ENCODE measurements around the gene TTC6. TPM values are rescaled to one million over a fixed set of nuclear protein-coding genes. Genes with fewer than 3 reads are reported as not detected.
A peak's percentile ranks its signal among the peaks of the same experiment; 100 is the strongest.

The TTC6 gene
- total RNA-seq, 5 donors from 2014 or later (not counting 1 experiment from before 2014, with no cell fraction given) = not detected

DNA sequence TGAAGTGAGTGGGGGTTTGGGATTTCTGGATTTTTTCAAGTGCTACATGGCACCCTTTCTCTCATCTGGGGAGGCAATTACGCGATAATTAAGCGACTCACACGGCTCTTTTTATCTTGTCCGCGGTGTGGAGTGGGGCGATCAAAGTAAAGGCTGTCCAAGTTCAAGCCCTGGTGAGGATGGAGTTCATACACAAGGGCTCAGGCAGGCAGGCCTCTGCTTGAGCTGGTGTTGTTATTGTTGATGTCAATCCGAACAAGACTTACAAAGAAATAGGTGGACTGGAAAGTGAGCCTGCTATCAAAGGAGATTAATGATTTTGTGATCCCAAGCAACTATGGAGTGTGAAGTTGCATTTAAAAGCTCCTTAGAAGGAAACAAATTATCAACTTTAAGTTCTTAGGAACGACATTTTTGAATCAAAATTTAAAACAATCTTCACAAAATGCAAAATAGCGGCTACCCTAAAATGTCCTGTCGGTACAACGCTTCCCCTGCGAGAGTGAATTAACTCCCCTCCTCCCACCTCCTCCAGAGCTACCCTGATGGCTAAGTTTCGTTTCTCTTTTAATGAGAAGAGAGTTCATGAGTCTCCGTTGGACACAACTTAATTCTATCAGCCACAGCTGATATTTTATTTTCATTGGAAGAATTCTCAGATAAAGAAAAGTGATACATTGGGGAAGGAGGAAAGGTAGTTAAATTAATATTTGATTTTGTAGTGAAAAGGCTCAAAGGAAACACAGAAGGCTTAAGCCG, 6.3 kb upstream of the TTC6 start:
- Histone ChIP-seq H3K36me3 (ENCODE audit: control insufficient read depth in 2 of 2, extremely low read depth in 1 of 2, insufficient read depth in 1 of 2, low read length in 1 of 2) (no peaks in the 10 kb centered on the region), H3K4me1 (ENCODE audit: control insufficient read depth in 1 of 2, extremely low read depth in 1 of 2, insufficient read depth in 2 of 2, low read length in 2 of 2) (no peaks in the 10 kb centered on the region), H3K27me3 (replicated peaks in 1 of 2; ENCODE audit: control insufficient read depth in 2 of 2, extremely low read depth in 1 of 2, insufficient read depth in 2 of 2, low read length in 1 of 2) (peaks cover 27 to 56% of the 10 kb centered on the region in 2 experiments), H3K4me3 (ENCODE audit: control insufficient read depth in 1 of 2, extremely low read depth in 1 of 2, low read length in 1 of 2) (no peak overlapping the region), H3K9me3 (peaks cover 2% of the 10 kb centered on the region), H3K27ac (ENCODE audit: low read length) (no peak overlapping the region)
- Mint-ChIP-seq H3K9me3 (peaks cover 3 to 8% (median 6%) of the 10 kb centered on the region in 3 donors), H3K27me3 (peaks cover 69 to 81% of the 10 kb centered on the region in 2 donors), H3K4me3 (no peak overlapping the region), H3K27ac (no peak overlapping the region), H3K36me3 (no peaks in the 10 kb centered on the region), H3K4me1 (peaks cover 4 to 6% (median 4%) of the 10 kb centered on the region in 3 donors)
- POLR2A ChIA-PET = no interaction called here
- CTCF ChIA-PET = no interaction called here
- ATAC-seq (replicated peaks in 1 of 4) (no peak), DNase-seq (no peak)
- WGBS (ENCODE audit: insufficient coverage) = 0% methylated on average over 3 of the region's 16 CpGs

DNA sequence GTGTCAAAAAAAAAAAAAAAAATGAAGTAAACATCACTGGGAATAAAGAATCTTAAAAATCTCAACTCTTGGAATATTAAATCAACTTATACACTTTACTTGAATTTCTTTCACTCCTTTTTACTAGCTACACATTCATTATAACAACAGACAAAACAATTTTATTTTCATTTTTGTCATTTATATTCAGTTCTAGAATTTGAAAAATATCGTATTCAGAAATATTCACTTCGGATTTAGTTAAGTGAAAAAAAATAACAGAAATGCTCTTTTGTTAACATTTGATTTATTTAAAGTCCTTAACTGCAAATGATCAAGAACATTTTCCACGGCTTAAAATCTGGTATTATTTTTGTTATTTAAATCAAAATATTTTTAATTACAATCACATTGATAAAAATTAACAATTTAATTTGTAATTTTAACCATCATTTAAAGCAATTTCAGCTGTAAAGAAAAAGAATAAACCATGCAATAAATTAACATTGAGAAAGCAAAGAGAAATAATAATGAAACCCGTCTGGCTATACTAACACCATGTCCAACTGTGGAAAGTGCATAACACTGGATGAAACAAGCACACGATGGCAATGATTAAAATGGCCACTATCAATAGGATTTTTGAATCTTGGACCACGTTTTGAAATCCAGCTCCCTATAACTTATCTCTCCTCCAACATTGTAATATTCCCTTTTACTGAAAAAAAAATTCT, 5.6 kb upstream of the TTC6 start:
- no peak overlapping the region for H3K27ac Mint-ChIP-seq
- POLR2A ChIA-PET = no interaction called here
- Histone ChIP-seq H3K4me1 (ENCODE audit: control insufficient read depth in 1 of 2, extremely low read depth in 1 of 2, insufficient read depth in 2 of 2, low read length in 2 of 2) (no peaks in the 10 kb centered on the region), H3K27me3 (replicated peaks in 1 of 2; ENCODE audit: control insufficient read depth in 2 of 2, extremely low read depth in 1 of 2, insufficient read depth in 2 of 2, low read length in 1 of 2) (peaks cover 27 to 56% of the 10 kb centered on the region in 2 experiments), H3K4me3 (ENCODE audit: control insufficient read depth in 1 of 2, extremely low read depth in 1 of 2, low read length in 1 of 2) (no peak overlapping the region), H3K9me3 (peaks cover 2% of the 10 kb centered on the region), H3K27ac (ENCODE audit: low read length) (no peak overlapping the region), H3K36me3 (ENCODE audit: control insufficient read depth in 2 of 2, extremely low read depth in 1 of 2, insufficient read depth in 1 of 2, low read length in 1 of 2) (no peaks in the 10 kb centered on the region)
- CTCF ChIA-PET = no interaction called here
- no peak for ATAC-seq (replicated peaks in 1 of 4)
- no peak for DNase-seq
- peaks cover 3 to 8% (median 6%) of the 10 kb centered on the region in 3 donors for H3K9me3 Mint-ChIP-seq
- H3K36me3 Mint-ChIP-seq = no peaks in the 10 kb centered on the region
- H3K27me3 Mint-ChIP-seq = peaks cover 71 to 82% of the 10 kb centered on the region in 2 donors
- WGBS (ENCODE audit: insufficient coverage) = no CpG with 5 or more reads among the region's 6 CpGs
- H3K4me3 Mint-ChIP-seq = no peak overlapping the region
- H3K4me1 Mint-ChIP-seq = peaks cover 7 to 8% (median 7%) of the 10 kb centered on the region in 3 donors

DNA sequence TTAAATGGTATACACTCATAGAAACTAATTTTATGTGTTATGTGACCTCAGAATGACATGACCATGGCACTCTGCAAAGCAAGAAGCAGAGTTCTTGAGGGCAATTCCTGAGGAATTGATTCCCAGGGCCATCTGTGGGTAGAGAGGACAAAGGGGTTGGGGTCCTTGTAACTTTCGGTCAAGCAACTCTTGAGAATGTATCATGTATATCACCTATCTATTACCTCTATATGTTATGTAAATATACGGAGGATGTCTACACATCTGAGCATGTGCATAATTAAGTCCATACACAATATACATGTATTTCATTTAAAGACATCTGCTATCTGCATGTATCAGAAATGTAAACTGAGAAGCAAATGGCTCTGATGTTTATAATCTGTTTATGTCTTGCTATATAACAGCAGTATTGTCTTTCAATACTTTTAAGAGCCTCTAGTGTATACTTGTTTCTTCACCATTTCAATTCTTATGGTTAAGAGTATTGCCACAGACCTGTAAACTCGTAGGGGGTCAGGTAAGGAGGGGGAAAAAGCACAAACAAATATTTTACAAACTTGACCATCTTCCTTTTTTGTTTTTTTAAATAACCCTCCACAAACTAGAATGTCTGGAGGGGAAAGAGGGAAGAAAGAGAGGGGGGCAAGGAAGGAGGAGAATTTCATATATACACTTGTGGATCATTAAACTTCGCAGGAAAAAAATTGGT, 4.8 kb upstream of the TTC6 start:
- no peak overlapping the region for H3K27ac Mint-ChIP-seq

DNA sequence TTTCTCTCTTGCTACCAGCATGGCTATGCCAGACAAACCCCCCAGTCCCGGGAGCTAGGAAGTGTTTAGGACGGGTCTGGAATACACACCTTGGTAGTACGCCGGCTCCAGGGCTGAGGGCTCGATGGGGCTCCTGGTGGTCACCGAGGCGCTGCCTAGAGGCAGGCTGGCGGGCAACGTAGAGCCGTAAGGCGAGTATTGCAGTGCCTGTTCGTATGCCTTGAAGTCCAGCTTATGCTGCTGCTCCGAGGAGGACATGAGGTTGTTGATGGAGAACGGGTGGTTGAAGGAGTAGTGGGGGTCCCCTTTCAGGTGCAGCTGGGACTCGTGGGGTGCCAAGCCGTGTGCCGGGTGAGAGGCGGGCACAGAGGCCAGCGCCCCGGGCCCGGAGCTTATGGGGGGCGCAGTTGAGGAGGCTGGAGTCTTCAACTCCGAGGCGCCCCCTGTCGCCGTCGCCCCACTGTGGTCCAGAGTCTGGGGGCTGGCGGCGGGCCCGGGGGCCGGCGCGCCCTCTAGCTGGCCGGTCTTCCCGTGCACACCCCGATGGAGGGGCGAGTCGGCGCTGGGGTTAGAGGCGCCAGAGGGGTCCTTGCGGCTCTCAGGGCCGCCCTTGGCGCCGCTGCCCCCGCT, 4.0 kb upstream of the TTC6 start:
- peaks cover 3 to 8% (median 6%) of the 10 kb centered on the region in 3 donors for H3K9me3 Mint-ChIP-seq
- H3K27me3 ChIP-seq (replicated peaks in 1 of 2; ENCODE audit: control insufficient read depth in 2 of 2, extremely low read depth in 1 of 2, insufficient read depth in 2 of 2, low read length in 1 of 2) = peaks cover 27 to 55% of the 10 kb centered on the region in 2 experiments
- peak overlapping the region in 1 of 2 donors; percentile 23 for H3K4me3 ChIP-seq (ENCODE audit: control insufficient read depth in 1 of 2, extremely low read depth in 1 of 2, low read length in 1 of 2)

More for the DNA sequence above, 4.8 kb upstream of the TTC6 start:
- no CpG with 5 or more reads among the region's 4 CpGs for WGBS (ENCODE audit: insufficient coverage)
- peaks cover 7 to 9% (median 8%) of the 10 kb centered on the region in 3 donors for H3K4me1 Mint-ChIP-seq
- no peak overlapping the region for H3K4me3 ChIP-seq (ENCODE audit: control insufficient read depth in 1 of 2, extremely low read depth in 1 of 2, low read length in 1 of 2)
- H3K9me3 Mint-ChIP-seq = peaks cover 3 to 8% (median 6%) of the 10 kb centered on the region in 3 donors
- ChIA-PET CTCF (no interaction called here), POLR2A (no interaction called here)
- H3K36me3 ChIP-seq (ENCODE audit: control insufficient read depth in 2 of 2, extremely low read depth in 1 of 2, insufficient read depth in 1 of 2, low read length in 1 of 2) = no peaks in the 10 kb centered on the region
- H3K27me3 Mint-ChIP-seq = peaks cover 67 to 76% of the 10 kb centered on the region in 2 donors
- ATAC-seq (replicated peaks in 1 of 4) = no peak
- no peak overlapping the region for H3K27ac ChIP-seq (ENCODE audit: low read length)
- no peak overlapping the region for H3K4me3 Mint-ChIP-seq
- H3K36me3 Mint-ChIP-seq = no peaks in the 10 kb centered on the region
- peaks cover 0 to 3% of the 10 kb centered on the region in 2 experiments for H3K4me1 ChIP-seq (ENCODE audit: control insufficient read depth in 1 of 2, extremely low read depth in 1 of 2, insufficient read depth in 2 of 2, low read length in 2 of 2)
- H3K27me3 ChIP-seq (replicated peaks in 1 of 2; ENCODE audit: control insufficient read depth in 2 of 2, extremely low read depth in 1 of 2, insufficient read depth in 2 of 2, low read length in 1 of 2) = peaks cover 28 to 53% of the 10 kb centered on the region in 2 experiments
- H3K9me3 ChIP-seq = peaks cover 2% of the 10 kb centered on the region
- DNase-seq = no peak

DNA sequence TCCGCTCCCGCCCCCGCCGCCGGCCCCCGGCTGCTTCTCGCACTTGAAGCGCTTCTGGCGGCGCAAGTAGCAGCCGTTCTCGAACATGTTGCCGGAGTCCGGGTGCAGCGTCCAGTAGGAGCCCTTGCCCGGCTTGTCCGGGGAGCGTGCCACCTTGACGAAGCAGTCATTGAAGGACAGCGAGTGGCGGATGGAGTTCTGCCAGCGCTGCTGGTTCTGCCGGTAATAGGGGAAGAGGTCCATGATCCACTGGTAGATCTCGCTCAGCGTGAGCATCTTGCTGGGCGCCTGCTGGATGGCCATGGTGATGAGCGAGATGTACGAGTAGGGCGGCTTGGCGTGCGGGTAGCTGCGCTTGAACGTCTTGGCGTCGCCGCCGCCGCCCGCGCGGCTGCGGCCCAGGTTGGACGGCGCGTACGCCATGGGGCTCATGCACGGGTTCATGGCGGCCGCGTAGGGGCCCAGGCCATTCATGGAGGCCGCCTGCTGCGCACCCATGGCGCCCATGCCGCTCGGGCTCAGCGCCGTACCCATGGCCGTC, 3.4 kb upstream of the TTC6 start:
- peaks cover 7 to 20% (median 18%) of the 10 kb centered on the region in 3 donors for H3K4me1 Mint-ChIP-seq
- H3K27me3 Mint-ChIP-seq = peaks cover 66 to 76% of the 10 kb centered on the region in 2 donors
- DNase-seq (no peak), ATAC-seq (replicated peaks in 1 of 4) (no peak)
- ChIA-PET POLR2A (no interaction called here), CTCF (no interaction called here)
- Histone ChIP-seq H3K27ac (ENCODE audit: low read length) (no peak overlapping the region), H3K9me3 (peaks cover 2% of the 10 kb centered on the region), H3K4me1 (ENCODE audit: control insufficient read depth in 1 of 2, extremely low read depth in 1 of 2, insufficient read depth in 2 of 2, low read length in 2 of 2) (peaks cover 0 to 11% of the 10 kb centered on the region in 2 experiments), H3K36me3 (ENCODE audit: control insufficient read depth in 2 of 2, extremely low read depth in 1 of 2, insufficient read depth in 1 of 2, low read length in 1 of 2) (no peaks in the 10 kb centered on the region), H3K4me3 (ENCODE audit: control insufficient read depth in 1 of 2, extremely low read depth in 1 of 2, low read length in 1 of 2) (no peak overlapping the region), H3K27me3 (replicated peaks in 1 of 2; ENCODE audit: control insufficient read depth in 2 of 2, extremely low read depth in 1 of 2, insufficient read depth in 2 of 2, low read length in 1 of 2) (peaks cover 29 to 58% of the 10 kb centered on the region in 2 experiments)
- H3K27ac Mint-ChIP-seq = no peak overlapping the region
- WGBS (ENCODE audit: insufficient coverage) = 18% methylated on average over 58 of the region's 58 CpGs
- H3K4me3 Mint-ChIP-seq = no peak overlapping the region
- peaks cover 3 to 7% (median 6%) of the 10 kb centered on the region in 3 donors for H3K9me3 Mint-ChIP-seq
- H3K36me3 Mint-ChIP-seq = no peaks in the 10 kb centered on the region

More for the DNA sequence above, 4.0 kb upstream of the TTC6 start:
- H3K27ac ChIP-seq (ENCODE audit: low read length) = no peak overlapping the region
- Mint-ChIP-seq H3K27me3 (peaks cover 64 to 76% of the 10 kb centered on the region in 2 donors), H3K4me1 (peaks cover 7 to 15% (median 15%) of the 10 kb centered on the region in 3 donors), H3K27ac (no peak overlapping the region), H3K36me3 (no peaks in the 10 kb centered on the region), H3K4me3 (no peak overlapping the region)
- H3K9me3 ChIP-seq = peaks cover 2% of the 10 kb centered on the region
- no peak for DNase-seq
- ATAC-seq (replicated peaks in 1 of 4) = no peak
- POLR2A ChIA-PET = no interaction called here
- CTCF ChIA-PET = no interaction called here
- no peaks in the 10 kb centered on the region for H3K36me3 ChIP-seq (ENCODE audit: control insufficient read depth in 2 of 2, extremely low read depth in 1 of 2, insufficient read depth in 1 of 2, low read length in 1 of 2)
- 16% methylated on average over 44 of the region's 45 CpGs for WGBS (ENCODE audit: insufficient coverage)
- H3K4me1 ChIP-seq (ENCODE audit: control insufficient read depth in 1 of 2, extremely low read depth in 1 of 2, insufficient read depth in 2 of 2, low read length in 2 of 2) = peaks cover 0 to 11% of the 10 kb centered on the region in 2 experiments

All from T-cell (primary cell).